ENCODE results near the gene ASXL1.
"Not testable (repeated sequence)": the region's sequence is repeated elsewhere in the genome, so short reads cannot be mapped to it uniquely, and the experiment has no call there.

The ASXL1 gene

GRCh38 chr20:32455171-32455900, 97.2 kb downstream of the ASXL1 start:
- no peak for DNase-seq

DNA sequence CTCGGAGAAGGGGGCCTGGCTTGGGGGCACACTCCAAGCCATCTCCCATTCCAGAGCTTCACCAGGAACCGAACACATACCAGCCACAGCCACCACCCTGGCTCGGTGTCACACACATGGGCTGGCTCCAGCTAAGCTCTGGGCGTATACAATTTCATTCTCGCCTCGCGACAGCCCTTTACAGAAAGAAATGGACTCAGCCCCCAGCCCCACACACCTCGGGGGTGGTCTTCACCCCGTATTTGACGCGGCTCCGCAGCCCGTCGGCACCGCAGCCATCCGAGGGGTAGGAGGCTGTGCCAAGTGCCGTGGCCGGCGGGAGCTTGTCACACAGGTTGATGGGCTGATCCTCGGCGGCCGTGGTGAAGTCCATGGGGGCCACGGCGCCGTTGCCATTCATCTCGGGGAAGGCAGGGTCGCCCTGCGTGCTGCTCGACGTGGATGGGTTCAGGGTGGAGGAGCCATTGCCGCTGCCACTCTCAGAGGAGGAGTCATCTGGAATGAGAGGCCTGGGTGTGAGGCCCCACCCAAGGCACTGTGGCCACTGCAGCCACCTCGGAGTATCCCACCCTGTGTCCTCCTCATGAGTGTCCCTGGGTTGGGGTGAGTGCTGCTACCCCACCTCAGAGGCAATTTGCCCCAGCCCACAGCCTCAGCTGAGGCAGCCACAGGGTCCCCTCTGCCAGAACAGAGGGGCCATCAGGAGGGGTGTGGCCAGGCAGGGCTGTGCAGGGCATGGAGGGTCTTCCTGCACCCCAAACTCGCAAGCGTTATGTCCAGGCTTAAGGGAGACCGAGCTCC, 98.0 kb downstream of the ASXL1 start:
- no peak for DNase-seq

DNA sequence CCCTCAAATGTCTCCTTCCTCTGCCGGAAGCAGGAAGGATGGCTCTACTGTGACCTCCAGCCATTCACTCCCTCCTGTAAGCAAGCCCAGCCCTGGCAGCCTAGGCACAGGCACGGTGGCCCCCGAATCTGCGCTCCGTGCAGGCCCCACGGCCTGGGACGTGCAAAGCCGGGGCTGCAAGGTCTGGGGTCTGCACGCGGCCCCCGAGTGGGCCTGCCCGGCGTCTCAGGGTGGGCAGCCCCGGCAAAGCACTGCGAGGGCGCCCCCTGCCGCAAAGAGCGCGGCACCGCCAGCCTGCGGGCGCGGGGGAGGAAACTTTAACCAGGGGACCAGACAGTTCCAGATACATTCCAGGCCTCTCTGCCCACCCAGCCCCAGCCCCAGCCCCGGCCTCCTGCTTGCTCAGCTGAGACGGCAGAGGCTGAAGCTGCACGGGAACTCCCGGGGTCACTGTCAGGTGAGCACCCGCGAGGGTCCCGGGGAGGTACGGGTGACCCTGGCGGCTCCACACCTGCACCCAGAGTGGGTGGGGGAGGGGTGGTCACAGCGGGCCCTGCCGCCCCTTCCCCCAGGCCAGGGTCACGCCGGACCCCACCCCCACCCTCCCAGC, 98.8 kb downstream of the ASXL1 start:
- peak; percentile 74 for DNase-seq

- peak; percentile 74 for DNase-seq
Measured at GRCh38 chr20:32457479-32457986, 99.4 kb downstream of the ASXL1 start.

DNA sequence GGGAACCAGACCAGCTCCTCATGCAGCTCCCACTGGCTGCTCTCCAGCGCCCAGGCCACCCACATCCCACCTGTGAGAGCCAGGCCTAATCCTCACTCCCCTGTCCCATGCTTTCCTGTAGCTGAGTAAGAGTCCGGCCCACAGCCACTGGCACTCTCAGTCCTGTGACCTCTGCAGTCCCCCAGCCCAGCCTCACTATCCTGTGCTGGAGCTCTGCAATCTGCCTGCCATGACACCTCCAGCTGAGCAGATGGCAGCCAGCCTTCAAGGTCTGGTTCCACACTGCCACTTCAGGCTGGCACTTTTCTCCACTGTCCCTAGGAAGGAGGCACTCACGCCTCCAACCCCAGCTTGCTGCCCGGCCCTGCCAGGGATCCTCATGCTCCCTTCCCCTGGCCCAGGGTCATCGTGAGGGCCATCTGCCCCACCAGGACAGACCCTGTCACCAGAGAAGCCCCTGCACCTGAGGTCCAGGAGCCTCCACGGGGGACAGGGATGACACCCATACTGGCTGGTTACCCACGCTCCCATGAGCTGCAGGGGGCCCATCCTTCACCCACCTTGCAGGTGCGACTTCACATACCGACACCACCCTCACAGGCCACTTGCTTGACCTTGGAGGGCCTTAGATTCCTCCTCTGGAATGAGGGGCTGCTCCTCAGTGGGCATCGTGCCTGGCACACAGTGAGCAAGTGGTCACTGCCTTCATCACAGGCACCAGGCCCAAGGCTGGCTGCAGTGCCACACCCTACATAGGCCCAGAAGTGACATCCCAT, 100.1 kb downstream of the ASXL1 start:
- no peak for DNase-seq

- no peak for DNase-seq
Measured at GRCh38 chr20:32458837-32459220, 100.7 kb downstream of the ASXL1 start.

GRCh38 chr20:32460231-32460630, 102.1 kb downstream of the ASXL1 start:
- DNase-seq, result no peak

DNA sequence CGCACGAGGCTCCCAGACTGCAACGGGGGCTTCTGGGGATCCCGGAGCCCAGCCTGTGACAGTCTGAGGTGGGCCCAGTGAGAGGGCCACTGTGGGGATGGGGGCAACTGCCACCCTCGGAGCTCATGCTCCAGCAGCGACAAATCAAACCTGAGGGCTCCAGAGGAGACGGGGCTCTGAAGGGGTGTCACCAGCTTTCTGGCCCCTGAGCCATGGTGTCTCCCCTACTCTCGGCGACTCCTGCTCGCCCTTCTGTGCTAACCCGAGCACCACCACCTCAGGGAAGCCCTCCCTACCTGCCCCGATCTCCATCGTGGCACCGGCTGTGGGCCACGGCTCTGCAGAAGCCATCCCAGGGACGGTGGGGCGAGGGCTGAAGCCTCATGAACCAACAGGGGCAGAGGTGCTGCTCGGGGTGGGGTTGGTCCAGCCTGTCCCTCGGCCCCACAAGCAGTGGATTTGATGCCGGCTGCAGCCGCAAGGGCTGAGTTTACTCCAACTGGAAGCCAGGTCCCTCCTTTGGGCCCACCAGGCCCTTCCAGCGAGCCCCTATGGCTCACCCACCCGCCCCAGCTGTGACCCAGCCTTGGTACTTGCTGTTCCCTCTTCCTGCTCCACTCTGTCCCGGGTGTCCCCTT, 102.7 kb downstream of the ASXL1 start:
- no peak for DNase-seq

DNA sequence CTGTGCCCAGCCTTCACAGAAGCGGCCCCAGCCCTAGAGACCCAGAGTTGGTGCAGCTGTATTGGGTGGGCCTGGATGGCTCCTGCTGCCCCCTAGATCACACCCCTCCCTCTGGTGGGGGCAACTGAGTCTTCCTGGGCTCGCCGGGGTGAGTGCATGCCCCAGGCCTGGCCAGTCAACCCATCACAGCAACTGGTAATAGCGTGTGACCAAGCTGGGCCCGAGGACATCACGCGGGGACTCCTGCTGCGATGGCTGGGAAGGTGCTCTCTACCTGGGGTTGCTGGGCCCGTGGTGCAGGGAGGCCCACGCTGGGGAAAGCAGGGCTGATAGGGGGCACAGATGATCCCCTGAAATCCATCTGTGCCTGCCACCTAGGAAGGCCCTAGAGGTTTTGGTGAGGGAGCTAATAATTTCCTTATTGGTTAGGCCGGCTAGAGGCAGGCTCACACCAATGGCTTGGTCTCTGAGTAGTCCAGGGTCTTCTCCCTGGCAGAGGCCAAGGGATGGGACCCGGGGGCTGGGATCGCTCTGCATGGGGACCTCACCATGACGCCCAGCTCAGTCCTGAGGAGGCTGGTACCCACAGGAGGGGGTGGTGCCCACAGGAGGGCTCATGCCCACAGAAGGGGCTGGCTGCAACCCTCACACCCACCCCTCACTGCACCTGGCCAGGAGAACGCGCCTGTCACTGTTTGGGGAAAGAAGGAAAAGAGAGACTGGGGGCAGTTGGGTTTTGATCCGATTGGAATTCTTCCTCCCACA, 103.9 kb downstream of the ASXL1 start:
- no peak for DNase-seq

GRCh38 chr20:32462900-32463641, 104.9 kb downstream of the ASXL1 start:
- no peak for DNase-seq

DNA sequence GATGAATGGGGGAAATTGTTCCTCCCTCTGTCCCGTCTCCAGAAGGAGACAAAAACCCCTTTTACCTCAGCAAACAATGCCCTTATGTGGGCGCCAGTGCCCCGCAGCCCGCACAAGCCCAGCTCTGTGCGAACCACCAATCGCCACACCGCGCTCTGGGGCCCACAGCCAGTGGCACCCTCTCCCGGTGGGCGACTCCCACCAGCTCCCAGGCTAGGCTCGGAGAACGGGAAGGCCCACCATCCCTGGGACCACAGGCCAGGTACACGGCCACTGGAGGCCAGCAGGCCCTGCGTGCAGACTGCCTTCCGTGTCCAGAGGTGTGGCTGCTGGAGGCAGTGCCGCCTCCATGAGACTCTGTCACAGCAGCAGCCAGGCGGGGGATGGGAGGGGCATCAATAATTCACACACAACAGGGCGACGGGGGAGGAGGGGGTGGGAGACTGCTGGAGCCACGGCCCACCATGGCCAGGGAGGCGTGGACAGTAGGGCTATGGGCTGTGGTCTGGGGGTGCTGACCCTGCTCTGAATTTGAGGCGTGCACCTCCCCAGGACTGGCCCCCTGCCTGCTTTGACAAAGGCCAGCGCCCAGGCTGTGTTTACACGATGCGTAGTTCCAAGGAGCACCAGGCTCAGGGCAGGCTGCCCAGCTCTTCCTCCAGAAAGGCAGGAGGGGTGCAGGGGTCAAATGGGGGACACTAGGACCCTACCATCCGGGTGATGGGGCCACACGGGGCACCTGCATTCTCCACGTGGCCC, 105.7 kb downstream of the ASXL1 start:
- no peak for DNase-seq

DNA sequence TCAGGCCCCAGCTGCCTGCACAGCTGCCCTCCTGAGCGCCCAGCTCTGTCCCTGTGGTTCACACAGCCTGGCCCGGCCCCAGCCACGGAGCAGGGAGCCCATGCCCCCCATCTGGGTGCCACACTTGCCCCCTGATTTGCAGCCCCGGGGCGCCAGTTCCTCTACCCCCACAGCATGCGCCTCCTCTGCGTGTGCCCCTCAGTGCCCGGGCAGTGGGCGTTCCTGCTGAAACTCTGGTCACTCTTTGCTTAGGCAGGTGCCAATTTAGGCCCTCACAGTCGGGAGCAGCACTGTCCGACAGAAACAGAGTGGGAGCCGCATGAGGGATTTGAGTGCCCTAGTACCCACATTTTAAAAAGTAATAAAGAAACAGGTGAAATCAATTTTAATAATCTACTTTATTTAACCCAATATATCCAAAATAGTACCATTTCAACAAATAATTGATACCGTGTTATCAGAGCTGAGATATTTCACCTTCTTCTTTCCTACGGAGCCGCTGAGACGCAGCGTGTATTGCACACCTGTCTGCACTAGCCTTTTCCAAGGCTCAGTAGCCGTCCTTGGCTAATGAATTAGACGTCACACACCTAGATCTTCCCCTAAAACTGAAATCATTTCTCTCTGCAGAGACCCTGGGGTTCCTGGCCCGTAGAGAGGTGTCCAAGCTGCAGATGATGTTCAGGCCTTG, 106.4 kb downstream of the ASXL1 start:
- DNase-seq, result no peak

GRCh38 chr20:32465092-32465900, 107.2 kb downstream of the ASXL1 start:
- no peak for DNase-seq

DNA sequence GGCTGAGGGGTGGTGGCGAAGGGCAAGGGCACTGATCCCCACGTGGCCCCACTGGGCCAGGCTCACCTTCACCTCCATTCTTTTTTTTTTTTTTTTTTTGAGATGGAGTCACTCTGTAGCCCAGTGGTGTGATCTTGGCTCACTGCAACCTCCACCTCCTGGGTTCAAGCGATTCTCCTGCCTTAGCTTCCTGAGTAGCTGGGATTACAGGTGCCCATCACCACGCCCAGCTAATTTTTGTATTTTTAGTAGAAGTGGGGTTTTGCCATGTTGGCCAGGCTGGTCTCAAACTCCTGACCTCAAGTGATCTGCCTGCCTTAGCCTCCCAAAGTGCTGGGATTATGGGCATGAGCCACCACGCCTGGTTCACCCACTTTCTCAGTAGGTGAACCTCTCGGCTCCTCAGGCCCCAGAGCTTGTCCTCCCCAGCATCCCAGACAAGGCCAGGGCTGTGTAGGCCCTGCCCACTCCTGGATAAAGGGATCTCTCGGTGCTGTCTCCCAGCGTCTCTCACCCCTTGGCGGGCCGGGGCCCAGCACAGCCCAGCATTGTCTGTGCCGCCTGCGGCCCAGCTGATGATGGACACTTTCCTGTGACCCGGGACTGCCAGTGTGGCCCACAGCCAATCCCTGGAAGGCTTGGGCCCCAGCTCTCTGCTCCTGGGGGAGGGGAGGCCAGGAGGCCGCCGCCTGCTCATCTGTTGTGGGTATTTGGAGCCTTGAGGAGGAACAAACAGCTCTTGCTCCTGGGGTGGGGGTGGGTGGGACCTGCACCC, 108.0 kb downstream of the ASXL1 start:
- DNase-seq, result not testable (repeated sequence)

DNA sequence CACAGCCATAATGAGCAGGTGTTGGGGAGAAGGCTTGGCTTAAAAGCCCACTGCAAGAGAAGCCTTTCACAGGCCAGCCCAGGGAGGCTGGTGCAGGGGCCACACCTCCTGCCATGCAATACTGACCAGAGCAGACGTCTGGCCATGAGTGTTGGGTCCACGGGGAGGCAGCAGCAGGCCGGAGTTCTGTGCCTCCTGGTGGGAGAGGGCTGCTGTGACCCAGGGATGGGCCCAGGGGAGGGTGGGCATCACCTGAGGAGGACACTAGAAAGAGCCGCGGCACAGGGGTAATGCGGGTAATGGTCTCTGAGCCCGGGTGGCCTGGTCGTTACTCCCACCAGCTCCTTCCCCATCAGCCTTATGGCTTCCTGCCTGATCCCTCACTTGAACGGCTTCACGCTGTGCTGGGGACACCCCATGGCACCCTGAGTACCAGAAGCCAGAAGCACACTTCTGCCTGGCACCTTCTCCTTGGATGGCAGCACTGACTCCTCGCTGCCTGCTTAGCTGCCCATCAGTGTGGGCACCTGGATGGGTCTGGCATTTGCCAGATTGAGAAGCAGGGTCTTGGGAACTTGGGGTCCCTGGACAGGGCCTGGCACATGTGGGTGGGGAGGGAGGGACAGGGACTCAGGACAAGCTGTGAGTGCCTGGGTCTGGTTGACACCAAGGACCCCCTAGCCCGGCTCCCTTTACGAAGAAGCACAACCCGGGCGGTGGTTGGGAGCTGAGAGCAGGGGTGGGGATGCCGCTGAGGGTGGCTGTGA, 108.8 kb downstream of the ASXL1 start:
- no peak for DNase-seq

DNA sequence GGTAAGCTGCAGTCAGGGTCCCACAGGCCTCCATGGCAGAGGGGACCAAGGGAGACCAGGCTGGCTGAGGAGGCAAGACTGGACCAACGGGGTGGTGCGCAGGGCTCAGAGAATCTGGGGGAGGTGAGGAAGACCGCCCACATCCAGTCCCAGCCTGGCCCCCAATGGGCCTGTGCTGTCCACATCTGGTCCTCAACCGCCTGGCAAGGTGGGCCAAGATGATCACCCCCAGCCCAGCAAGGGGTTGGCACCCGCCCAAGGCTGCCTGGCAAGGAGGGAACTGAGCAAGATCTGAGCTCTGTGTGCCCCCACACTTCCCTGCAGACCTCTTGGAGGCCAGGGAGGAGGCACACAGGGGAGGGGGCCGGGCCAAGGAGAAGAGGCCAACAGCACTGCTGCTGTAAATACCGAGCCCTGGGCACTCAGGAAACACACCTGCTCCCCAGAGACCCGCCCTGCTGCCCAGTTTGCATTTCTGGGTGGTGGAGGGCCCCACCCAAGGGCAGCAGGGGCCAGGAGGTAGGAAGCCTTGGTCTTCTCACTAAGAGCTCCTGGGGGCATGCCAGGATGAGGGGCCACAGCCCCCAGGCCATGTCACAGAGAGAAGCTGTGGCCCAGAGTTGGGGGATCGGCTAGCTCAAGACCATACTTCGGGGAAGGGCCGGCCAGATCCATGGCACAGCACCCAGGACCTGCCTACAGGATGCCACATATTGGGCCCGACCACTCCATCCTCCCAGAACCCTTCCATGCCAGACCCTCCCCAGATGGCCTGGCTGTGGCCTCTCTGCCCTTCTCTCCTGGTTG, 109.6 kb downstream of the ASXL1 start:
- DNase-seq, result no peak
